Stimulated activated CD8-positive, alpha-beta memory T cell treated with anti-CD3 and anti-CD28 coated beads, Interleukin-4, amount 100 ng/mL, for 4 hours (primary cell): Measurements from ENCODE around the gene AP5S1.
"Not testable (repeated sequence)": the region's sequence is repeated elsewhere in the genome, so short reads cannot be mapped to it uniquely, and the experiment has no call there.

ENCODE experiments used
- DNase-seq, 2 donors: peaks; one replicate each; pipeline ENCODE4 v3.0.0-alpha.2; 2020; ENCODE audit warnings: low read depth in 2 of 2, low spot score in 1 of 2

The AP5S1 gene

GRCh38 chr20:3842348-3842930, 22.1 kb downstream of the AP5S1 start:
- no peak for DNase-seq

DNA sequence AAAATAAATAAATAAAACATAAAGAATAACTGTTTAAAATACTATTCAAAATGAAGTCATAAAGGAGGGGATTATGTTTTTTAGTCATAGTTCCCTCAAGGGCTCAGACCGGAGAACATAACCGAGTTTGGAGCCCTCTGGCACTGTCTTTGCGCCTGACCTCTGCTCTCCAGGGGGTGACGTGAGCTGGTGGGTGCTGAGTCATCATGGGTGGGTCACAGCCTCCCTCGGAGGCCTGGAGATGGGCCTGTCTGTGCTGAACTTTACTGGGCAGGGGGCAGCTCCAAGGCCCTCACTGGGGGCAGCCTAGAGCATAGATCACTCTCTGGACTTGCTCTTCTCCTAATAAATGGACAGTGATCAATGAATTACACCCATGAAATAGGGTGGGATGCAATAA, 23.1 kb downstream of the AP5S1 start:
- DNase-seq = no peak

DNA sequence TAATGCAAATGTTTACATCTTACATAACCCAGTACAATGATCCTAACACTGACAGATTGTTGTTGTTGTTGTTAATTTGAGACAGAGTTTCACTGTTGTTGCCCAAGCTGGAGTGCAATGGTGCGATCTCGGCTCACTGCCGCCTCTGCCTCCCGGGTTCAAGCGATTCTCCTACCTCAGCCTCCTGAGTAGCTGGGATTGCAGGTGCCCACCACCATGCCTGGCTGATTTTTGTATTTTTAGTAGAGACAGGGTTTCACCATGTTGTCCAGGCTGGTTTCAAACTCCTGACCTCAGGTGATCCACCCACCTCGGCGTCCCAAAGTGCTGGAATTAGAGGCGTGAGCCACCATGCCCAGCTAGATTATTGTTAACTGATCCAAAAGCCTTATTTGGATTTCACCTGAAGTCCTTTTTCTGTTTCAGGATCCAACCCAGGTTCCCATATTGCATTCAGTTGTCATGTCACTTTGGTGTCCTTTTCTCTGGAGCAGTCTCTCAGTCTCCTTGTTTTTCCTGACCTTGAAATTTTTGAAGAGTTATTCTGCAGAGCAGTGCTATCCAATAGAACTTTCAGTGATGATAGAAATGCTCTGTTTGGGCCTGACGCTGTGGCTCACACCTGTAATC, 23.8 kb downstream of the AP5S1 start:
- not testable (repeated sequence) for DNase-seq

DNA sequence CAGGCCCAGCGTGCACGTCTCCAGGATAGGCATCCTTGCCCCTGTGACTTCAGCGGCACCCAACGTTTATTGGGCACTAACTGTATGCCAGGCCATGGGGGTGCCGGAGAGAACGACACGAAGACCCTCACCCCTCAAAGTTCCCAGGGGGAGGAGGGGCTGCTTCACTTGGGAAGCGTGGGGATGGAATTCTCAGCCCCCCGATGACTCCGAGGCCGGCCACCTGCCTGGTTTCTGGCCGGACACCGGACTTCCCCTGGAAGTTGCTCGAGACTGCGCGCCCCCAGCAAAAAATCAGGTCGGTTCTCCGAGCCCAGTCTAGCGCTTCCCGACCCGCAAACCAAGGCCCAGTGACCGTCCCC, 26.0 kb downstream of the AP5S1 start:
- DNase-seq = no peak

- DNase-seq = peak; percentile 54 to 70
Observed at GRCh38 chr20:3846740-3847428, 26.5 kb downstream of the AP5S1 start, which contains the start of gene MAVS. MAVS (plus strand) TSS chr20:3846834; CDS start chr20:3854625, 7,791 bp downstream.

DNA sequence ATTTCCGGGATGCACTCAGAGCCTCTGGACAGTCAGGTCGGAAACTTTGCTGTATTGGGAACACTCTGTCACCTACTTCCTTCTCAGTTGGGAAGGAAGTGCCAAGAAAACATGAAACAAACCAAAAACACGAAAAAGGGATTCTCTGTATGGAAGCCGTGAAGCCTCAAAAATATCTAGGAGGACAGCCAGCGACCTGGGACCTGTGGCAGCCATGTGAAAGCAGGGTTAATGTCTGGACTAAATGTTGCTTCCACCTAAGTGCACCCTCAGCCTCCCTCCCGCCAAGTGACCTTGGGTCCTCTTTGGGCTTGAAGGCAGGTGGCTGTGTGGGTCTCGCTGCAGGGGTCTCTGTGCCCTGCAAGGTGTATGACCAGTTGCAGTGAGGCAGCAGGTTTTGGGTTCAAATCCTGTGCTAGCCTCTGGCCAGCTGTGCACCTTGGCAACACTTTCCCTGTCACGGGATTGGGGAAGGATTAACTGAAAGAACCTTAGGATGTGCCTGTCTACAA, 27.1 kb downstream of the AP5S1 start:
- DNase-seq = no peak

- no peak for DNase-seq
Observed at GRCh38 chr20:3848565-3848964, 28.2 kb downstream of the AP5S1 start.

DNA sequence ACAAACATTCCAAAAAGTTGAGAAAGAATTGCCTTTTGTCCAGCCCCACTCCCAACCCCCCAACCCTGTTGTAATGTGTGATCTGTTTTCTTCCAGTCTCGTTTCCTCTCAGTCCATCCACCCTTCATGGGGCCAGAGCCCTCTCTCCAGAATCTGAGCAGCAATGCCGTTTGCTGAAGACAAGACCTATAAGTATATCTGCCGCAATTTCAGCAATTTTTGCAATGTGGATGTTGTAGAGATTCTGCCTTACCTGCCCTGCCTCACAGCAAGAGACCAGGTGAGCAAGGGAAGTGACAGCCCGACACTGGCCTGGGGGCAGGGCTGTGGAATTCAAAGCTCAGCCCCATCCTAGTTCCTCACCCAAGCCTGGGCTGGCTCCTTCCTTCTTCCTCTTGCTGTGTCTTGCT, 34.1 kb downstream of the AP5S1 start:
- DNase-seq = no peak

DNA sequence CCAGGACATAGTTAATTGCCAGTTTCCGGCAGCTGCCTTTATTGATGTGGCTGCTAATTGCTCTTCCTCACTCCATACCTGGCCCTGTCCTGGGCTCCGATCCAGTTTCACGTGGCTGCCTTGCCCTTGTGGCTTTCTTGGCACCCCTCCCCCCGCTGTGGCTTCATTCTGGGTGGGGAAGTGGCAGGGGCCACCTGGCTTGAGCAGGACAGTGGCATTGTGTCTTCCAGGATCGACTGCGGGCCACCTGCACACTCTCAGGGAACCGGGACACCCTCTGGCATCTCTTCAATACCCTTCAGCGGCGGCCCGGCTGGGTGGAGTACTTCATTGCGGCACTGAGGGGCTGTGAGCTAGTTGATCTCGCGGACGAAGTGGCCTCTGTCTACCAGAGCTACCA, 37.1 kb downstream of the AP5S1 start:
- DNase-seq = no peak

DNA sequence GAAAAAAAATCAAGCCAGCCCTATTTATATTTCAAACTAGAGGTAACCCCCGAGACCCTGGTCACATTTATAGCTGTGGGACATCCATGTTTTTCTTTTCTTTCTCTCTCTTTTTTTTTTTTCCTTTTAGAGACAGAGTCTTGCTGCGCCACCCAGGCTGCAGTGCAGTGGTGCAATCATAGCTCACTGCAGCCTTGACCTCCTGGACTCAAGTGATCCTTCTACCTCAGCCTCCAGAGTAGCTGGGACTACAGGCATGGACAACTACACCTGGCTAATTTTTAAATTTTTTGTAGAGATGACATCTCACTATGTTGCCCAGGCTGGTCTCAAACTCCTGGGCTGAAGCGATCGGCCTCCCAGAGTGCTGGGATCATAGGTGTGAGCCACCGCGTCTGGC, 38.3 kb downstream of the AP5S1 start:
- no peak for DNase-seq

DNA sequence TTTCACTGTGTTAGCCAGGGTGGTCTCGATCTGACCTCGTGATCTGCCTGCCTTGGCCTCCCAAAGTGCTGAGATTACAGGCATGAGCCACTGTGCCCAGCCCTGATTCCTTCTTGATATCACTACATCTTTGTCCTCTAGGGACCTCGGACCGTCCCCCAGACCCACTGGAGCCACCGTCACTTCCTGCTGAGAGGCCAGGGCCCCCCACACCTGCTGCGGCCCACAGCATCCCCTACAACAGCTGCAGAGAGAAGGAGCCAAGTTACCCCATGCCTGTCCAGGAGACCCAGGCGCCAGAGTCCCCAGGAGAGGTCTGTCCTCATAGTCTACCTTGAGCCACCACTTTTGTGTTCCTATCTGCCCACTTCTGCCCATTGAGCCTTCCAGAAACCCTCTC, 40.8 kb downstream of the AP5S1 start:
- no peak for DNase-seq

DNA sequence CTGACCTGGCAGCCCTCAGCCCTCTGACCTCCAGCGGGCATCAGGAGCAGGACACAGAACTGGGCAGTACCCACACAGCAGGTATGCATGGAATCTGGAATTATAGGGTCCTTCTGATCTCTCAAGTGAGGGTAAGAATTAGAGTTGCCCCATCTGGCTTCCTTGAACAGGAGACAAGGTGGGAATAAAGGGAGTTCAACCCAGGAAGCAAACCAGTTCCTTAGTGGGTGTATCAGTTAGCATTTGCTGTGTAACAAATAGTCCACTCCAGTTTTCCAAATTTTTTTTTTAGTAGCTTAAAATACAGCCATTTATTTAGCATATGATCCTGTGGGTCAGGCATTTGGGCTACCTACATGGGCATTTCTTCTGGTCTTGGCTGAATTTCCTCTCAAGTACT, 42.0 kb downstream of the AP5S1 start:
- DNase-seq = no peak

DNA sequence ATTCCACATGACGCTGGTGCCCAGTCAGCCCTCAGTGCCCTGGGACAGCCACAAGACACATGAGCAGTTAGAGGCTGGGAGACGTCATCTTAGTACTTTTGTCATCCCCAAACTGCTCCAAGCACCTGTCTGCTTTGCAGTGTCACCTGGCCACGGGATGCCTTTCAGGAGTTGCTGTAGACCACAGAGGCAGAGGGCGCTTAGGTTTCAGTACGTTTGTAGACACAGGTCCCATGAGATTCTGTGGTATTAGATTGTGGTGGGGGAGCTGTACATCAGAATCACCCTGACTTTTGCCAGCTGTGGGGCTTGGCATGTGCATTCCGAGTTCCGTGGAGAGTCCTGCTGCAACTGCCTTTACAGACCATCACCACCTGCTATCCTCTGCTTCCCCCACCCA, 43.0 kb downstream of the AP5S1 start:
- DNase-seq = no peak

DNA sequence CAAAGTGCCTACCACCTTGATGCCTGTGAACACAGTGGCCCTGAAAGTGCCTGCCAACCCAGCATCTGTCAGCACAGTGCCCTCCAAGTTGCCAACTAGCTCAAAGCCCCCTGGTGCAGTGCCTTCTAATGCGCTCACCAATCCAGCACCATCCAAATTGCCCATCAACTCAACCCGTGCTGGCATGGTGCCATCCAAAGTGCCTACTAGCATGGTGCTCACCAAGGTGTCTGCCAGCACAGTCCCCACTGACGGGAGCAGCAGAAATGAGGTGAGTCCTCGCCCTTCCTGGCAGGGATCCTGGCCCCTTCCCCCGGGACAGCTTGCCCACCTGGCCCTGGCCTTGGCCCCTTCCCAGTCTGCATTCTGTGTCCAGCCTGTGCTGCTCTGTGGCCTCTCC, 44.2 kb downstream of the AP5S1 start:
- no peak for DNase-seq

- no peak for DNase-seq
Observed at GRCh38 chr20:3865152-3865886, 45.0 kb downstream of the AP5S1 start.

- DNase-seq = no peak
Observed at GRCh38 chr20:3865887-3866407, 45.6 kb downstream of the AP5S1 start.

DNA sequence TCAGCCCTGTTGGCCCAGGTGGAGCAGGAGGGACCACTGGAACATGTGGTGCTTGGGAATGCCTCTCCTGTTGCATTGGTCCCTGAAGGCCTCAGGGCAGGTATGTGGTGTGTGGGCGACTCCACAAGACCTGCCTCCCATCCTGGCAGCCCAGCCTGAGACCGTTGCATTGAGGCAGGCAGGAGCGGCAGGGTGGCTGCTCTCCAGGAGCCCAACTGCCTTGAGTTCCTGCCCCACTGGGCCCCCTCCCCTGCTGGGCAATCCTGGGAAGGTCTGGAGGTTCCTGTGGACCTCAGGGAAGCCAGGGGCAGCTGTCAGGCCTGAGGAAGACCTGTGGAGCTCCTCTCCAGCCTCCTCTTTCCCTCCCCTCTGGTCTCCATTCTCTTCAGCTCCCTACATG, 46.1 kb downstream of the AP5S1 start:
- DNase-seq = no peak

DNA sequence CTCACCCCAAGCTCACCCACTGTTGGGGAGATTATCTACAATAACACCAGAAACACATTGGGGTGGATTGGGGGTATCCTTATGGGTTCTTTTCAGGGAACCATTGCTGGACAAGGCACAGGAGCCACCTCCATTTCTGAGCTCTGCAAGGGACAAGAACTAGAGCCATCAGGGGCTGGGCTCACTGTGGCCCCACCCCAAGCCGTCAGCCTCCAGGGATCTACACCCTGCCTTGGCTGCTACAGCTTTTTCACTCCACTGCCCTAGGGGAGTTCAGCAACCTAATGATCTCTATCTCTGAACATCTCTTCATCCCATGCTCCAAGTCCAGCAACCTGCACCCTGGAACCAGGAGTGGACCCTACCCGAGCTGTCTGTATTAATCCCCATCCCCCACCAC, 47.5 kb downstream of the AP5S1 start:
- no peak for DNase-seq

DNA sequence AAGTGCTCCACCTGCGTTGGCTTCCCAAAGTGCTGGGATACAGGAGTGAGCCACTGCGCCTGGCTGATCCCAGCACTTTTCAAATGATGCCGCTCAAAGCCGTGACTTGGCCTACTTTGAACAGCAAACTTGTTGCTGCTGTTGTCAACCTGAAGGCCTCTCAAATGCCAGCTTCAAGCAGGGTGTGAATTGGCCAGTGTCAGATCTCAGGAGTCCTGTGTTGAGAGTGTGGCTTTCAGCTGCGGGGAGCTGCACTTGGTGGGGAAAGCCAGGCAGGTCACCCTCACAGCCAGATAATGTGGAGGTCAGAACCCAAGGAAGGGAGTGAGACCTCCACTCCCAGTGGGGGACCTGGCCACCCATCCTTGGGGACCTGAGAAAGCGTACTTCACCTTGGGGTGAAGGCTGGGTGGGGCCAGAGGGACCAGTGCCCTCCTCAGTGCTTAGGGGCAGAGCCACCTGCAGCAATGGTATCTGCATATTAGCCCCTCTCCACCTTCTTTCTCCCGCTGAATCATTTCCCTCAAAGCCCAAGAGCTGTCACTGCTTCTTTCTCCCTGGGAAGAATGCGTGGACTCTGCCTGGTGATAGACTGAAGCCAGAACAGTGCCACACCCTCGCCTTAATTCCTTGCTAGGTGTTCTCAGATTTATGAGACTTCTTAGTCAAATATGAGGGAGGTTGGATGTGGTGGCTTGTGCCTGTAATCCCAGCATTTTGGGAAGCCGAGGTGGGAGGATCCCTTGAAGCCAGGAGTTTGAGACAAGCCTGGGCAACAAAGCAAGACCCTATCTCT, 49.7 kb downstream of the AP5S1 start:
- DNase-seq = no peak

- no peak for DNase-seq
Observed at GRCh38 chr20:3871550-3872265, 51.4 kb downstream of the AP5S1 start.
